Measurements from ENCODE around the gene TBL1X. TPM values are rescaled to one million over a fixed set of nuclear protein-coding genes. Genes with fewer than 3 reads are reported as not detected.

The TBL1X gene
- polyA plus RNA-seq, 3 donors, result 24.2 to 27.8 (median 26.9) TPM

GRCh38 chrX:9703406-9703805 is 238.5 kb downstream of the TBL1X start:
- no peak for DNase-seq

- no peak for DNase-seq
Observed at GRCh38 chrX:9704876-9705465, 240.1 kb downstream of the TBL1X start.

- DNase-seq, result no peak
Observed at GRCh38 chrX:9706421-9706820, 241.6 kb downstream of the TBL1X start.

- no peak for DNase-seq
Observed at GRCh38 chrX:9707306-9708033, 242.6 kb downstream of the TBL1X start.

- DNase-seq, result no peak
Observed at GRCh38 chrX:9708086-9708485, 243.2 kb downstream of the TBL1X start.

GRCh38 chrX:9708923-9709553 is 244.2 kb downstream of the TBL1X start:
- DNase-seq, result peak; percentile 64

- DNase-seq, result no peak
Observed at GRCh38 chrX:9710332-9710731, 245.5 kb downstream of the TBL1X start.

GRCh38 chrX:9717376-9717775 is 252.5 kb downstream of the TBL1X start:
- no peak for DNase-seq

GRCh38 chrX:9724711-9725110 is 259.9 kb downstream of the TBL1X start:
- DNase-seq, result no peak

- DNase-seq, result no peak
Observed at GRCh38 chrX:9728261-9728660, 263.4 kb downstream of the TBL1X start.

- no peak for DNase-seq
Observed at GRCh38 chrX:9729171-9729885, 264.5 kb downstream of the TBL1X start.

GRCh38 chrX:9730078-9730477 is 265.2 kb downstream of the TBL1X start:
- DNase-seq, result no peak

- no peak for DNase-seq
Observed at GRCh38 chrX:9730752-9731151, 265.9 kb downstream of the TBL1X start.

- DNase-seq, result no peak
Observed at GRCh38 chrX:9737363-9737762, 272.5 kb downstream of the TBL1X start.

- peak; percentile 27 for DNase-seq
Observed at GRCh38 chrX:9738151-9738550, 273.3 kb downstream of the TBL1X start.

GRCh38 chrX:9739130-9739529 is 274.3 kb downstream of the TBL1X start:
- no peak for DNase-seq

- no peak for DNase-seq
Observed at GRCh38 chrX:9745417-9746115, 280.7 kb downstream of the TBL1X start.

- no peak for DNase-seq
Observed at GRCh38 chrX:9746148-9746888, 281.5 kb downstream of the TBL1X start.

- no peak for DNase-seq
Observed at GRCh38 chrX:9747644-9748043, 282.8 kb downstream of the TBL1X start.

GRCh38 chrX:9749146-9749692 is 284.4 kb downstream of the TBL1X start:
- no peak for DNase-seq

GRCh38 chrX:9757366-9757765 is 292.5 kb downstream of the TBL1X start:
- DNase-seq, result no peak
